SK-N-SH treated with all-trans-retinoic acid at 6 μM for 48 hours (cell line): Measurements from ENCODE around the gene CELF1.

Experiments used
- ARNTL ChIP-seq: fragments of 450-650 bp; formaldehyde crosslinking; IDR thresholded peaks from 2 replicates; pipeline ENCODE4 v1.5.0; 2020; ENCODE audit warnings: low read depth, mild to moderate bottlenecking, moderate library complexity, borderline replicate concordance
- CSRNP3 ChIP-seq: fragments of 250-450 bp; sonication (Bioruptor Pico); IDR thresholded peaks from 2 replicates; pipeline ENCODE4 v1.5.1; 2021; ENCODE audit warnings: mild to moderate bottlenecking, moderate library complexity
- OSR1 ChIP-seq: fragments of 250-450 bp; sonication (Bioruptor Pico); IDR thresholded peaks from 2 replicates; pipeline ENCODE4 v1.8.0; 2022; ENCODE audit warnings: moderate library complexity, mild to moderate bottlenecking, inconsistent platforms
- POU6F1 ChIP-seq: fragments of 250-450 bp; sonication (Bioruptor Pico); IDR thresholded peaks from 2 replicates; pipeline ENCODE4 v1.8.0; 2021; ENCODE audit warnings: low read depth, mild to moderate bottlenecking, moderate library complexity, borderline replicate concordance
- RARB ChIP-seq: fragments of 250-450 bp; sonication (Bioruptor Pico); IDR thresholded peaks from 2 replicates; pipeline ENCODE4 v1.8.0; 2021; ENCODE audit warnings: mild to moderate bottlenecking, moderate library complexity
- TOX ChIP-seq: fragments of 250-450 bp; sonication (Bioruptor Pico); IDR thresholded peaks from 2 replicates; pipeline ENCODE4 v1.8.0; 2021; ENCODE audit warnings: mild to moderate bottlenecking, moderate library complexity, borderline replicate concordance
- ZNF70 ChIP-seq: fragments of 450-650 bp; formaldehyde crosslinking; IDR thresholded peaks from 2 replicates; pipeline ENCODE4 v1.5.0; 2020; ENCODE audit warnings: mild to moderate bottlenecking, moderate library complexity

- TF ChIP-seq CSRNP3 = no peak
- no peak for TF ChIP-seq ARNTL (CRISPR knock-in tag)
- no peak for TF ChIP-seq OSR1 (CRISPR knock-in tag)
- no peak for TF ChIP-seq ZNF70 (CRISPR knock-in tag)
- no peak for TF ChIP-seq RARB
- no peak for TF ChIP-seq POU6F1
- no peak for TF ChIP-seq TOX
These were observed 53.3 kb downstream of the CELF1 start for GRCh38 chr11:47499614-47500013.
